ENCODE measurements around the gene DIO1.
"Not testable (repeated sequence)": the region's sequence is repeated elsewhere in the genome, so short reads cannot be mapped to it uniquely, and the experiment has no call there.

DIO1 gene

DNA sequence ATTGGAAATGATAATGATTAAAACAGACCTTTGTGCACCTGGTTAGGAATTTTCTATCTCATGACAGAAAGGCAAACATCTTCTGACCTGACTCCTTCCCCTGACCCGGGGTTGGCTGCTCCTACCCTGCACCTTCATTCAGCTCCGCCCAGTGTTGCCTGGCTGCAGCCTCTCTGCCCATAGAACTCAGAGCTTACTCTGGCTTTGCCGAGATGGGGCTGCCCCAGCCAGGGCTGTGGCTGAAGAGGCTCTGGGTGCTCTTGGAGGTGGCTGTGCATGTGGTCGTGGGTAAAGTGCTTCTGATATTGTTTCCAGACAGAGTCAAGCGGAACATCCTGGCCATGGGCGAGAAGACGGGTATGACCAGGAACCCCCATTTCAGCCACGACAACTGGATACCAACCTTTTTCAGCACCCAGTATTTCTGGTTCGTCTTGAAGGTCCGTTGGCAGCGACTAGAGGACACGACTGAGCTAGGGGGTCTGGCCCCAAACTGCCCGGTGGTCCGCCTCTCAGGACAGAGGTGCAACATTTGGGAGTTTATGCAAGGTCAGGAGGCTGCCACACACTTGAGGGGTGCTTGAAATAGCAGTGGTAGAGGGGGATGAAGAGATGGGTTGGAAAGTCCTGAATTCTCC is at the start of gene DIO1:
TSS of gene DIO1 (plus strand) at position 189 of the 638 bp plus-strand sequence. CDS start at position 213, 24 bp downstream.
- DNase-seq, result no peak

DNA sequence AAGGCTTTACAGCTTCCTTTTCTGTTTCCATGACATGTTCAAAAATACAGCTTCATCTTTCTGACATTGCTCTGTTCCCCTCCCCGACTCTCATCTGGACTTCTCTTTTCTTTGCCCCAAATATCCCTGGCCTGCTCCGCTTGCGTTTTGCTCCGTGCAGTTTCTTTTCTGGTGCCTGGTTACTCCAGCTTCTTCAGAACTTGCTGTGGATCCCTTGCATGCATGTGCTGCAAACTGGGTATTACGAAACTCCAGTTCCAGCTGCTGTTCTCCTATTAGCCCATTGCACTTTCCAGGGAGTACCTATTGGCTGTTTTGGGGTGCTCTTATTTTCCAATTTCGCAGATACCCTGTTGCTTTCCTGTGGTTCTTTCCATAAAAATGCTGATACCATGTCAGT is 46.0 kb upstream of the DIO1 start:
- no peak for DNase-seq

DNA sequence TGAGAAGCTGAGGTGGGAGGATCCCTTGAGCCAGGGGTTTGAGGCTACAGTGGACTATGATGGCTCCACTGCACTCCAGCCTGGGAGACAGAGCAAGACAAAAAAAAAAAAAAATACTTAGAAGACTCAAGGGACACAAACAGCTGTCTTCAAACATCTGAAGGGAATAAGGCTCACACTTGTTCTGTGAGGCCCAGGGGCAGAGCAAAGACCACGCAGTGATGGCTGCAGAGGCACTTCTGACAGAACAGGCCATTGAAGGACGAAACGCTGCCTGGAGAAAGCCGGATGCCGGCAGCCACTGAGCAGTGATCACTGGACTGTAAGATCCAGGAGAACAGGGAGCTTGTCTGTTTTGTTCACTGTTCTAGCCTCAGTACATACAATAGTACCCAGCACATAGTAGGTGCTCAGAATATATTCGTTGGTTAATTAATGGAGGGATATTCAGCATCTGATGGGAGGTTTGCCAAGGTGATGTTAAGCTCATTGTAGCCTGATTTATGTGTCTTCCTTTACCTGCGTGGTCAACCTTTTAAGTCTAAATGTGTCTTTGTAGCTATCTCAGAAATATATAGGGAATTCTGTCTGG is 43.8 kb upstream of the DIO1 start:
- no peak for DNase-seq

DNA sequence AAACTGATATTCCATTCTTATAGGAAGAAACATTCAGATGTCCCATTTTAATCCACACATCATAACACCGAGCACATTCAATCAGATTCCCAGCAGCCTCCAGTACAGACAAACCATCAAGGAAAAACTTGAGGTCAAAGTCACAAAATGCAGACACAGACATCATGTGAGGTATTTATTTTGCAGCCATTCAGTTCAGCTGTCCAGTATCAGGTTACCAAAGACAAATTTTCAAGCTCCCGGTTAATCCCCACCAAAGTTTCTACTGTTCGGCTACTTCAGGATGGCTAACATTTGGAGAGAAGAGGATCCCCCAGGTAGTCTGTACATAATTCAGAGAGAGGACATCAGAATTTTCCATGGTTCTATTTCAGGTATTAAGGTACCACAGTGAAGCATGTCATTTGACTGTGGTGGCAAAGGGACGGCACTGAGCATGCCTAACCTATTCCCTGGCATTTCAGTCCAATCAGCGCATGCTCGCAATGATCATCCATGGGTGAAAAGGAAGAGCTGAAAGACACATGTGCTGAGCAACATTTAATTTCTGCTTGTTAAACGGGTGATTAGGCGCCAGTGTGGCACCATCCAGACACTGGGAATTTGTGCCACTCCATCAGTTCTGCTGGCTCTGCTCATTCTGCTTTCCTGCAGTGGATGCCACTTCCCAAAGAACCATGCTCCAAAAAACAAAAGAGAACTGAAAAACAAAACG is 42.3 kb upstream of the DIO1 start:
- no peak for DNase-seq

DNA sequence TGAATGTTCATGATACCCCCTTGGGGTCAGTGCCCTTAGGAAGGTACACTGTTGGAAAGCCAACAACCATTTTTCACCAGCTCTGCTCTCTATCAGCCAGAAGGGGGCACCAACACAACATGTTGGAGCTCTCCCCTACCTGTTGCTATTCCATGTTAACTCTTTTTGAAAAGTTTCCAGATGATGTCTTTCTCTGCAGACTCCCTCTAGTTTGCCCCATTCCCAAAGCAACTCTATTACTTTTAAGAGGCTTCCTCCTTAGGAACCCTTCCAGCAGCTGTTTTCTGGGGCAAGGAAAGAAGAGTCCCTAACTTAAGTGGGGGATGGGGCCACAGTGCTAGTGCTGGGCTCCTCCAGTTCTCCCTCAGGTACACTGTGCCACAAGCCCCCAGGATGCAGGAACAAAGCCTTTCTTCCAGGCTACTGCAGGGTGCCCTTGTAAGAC is 33.0 kb upstream of the DIO1 start:
- peak; percentile 60 for DNase-seq

DNA sequence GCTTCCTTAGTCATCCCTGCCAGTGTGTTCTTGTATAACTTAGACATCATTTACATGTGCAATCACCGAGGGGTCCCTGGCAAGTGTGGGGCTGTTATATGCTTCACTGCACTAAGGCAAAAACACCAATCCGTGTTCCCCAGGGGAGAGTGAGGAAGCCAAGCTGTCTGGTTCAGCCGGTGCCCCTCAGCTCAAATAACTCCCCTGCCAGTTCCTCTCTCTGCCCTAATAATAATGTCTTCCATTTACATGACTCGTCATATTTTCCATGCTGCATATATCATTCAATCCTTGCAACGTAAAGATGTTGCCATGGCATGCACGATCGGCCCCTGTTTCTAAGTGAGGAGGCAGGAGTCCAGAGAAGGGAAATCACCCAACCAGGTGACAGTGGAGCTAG is 31.5 kb upstream of the DIO1 start:
- DNase-seq, result no peak

DNA sequence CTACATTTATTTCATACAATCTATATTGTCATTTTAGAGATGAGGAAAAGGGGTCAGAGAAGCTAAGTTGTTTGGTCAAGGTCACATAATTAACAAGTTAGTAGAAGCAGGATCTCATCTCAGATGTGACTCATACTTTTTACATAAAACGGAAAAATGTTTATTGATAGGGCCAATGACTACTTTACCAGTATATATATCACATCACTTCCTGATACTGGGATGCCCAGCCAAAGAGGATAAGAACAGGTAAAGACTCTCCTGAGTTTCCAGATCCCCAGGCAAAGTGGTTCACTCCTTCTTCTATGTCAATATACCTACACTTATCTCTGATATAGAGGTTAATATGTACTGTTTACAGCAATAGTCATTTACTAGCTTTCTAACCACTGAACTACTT is 25.4 kb upstream of the DIO1 start:
- DNase-seq, result no peak

DNA sequence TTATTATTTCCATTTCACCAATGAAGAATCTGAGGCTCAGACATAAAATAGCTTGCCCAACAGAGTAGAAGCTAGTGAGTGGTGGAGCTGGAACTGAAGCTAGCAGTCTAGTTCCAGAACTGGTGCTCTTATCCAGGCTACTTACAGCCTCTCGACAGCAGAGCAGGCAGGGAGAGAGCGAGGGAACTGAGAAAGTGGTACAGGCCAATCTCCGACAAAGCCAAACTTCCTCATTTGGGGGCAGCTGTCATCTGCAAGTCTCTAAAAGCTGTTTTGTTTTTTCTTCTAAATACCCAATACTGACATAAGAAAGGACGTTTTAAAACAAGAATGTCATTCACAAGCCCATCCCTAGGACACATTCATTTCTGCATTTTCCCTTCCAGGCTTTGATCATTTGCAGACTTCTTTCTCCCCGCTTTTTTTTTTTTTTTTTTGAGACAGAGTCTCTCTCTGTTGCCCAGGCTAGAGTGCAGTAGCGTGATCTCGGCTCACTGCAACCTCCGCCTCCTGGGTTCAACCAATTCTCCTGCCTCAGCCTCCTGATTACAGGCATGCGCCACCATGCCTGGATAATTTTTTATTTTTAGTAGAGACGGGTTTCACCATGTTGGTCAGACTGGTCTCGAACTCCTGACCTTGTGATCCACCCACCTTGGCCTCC is 24.4 kb upstream of the DIO1 start:
- DNase-seq, result no peak

DNA sequence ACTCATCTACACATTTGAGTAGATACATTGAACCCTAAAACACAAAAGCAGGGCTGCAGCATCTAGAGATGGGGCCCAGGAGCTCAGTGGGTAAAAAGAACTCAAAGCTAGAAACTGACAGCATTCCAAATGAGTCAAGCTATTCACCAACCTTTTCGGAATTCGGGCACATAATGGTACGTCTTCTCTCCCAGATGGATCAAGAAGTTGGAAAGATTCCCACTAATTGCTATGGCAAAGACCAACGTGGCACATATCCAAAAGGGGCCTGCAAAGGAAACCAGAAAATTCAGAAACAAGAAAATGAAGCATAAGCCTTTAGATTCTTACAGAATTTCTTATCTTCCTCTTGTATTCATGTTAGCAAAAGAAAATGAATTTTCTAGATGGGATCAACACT is 22.8 kb upstream of the DIO1 start:
- DNase-seq, result no peak

DNA sequence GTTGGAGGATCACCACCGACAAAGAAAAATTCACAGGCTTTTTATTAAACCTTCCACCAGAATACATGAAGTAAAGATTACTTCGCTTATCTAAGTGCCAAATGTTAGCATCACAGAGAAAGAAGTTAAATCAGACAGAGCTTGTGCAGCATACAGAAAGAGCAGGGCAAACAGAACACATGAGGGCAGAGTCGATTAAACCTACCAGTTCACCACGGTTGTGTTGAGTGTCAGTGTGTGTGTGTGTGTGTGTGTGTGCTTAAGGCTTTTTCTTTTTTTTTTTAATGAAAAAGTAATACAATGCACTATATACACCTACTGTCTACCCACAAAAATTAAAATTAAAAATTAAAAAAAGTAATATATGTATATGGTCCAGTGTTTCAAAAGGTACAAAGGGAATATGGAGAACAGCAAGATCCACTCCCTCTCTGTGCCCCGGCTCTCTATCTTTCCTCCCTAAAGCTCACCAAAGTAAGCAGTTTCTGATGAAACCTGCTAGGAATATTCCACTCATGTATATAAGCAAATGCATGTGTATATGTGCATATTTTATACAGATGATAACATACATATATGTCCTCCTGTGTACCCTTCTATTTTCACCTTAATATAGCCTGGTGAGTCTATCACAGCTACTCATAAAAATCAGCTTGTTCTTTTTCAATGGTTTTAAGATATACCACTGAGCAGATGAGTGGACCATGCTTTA is 22.1 kb upstream of the DIO1 start:
- no peak for DNase-seq

DNA sequence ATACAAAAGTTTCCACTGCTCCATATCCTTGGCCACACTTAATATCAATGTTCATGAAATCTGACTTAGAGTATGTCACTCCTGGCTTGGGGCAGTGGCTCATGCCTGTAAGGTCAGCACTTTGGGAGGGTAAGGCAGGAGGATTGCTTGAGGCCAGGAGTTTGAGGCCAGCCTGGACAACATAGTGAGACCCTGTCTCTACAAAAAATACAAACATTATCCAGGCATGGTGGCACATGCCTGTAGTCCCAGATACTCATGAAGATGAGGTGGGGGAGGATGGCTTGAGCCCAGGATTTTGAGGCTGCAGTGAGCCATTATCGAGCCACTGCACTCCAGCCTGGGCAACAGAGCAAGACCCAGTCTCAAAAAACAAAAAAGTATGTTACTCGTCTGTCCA is 18.8 kb upstream of the DIO1 start:
- DNase-seq, result not testable (repeated sequence)

DNA sequence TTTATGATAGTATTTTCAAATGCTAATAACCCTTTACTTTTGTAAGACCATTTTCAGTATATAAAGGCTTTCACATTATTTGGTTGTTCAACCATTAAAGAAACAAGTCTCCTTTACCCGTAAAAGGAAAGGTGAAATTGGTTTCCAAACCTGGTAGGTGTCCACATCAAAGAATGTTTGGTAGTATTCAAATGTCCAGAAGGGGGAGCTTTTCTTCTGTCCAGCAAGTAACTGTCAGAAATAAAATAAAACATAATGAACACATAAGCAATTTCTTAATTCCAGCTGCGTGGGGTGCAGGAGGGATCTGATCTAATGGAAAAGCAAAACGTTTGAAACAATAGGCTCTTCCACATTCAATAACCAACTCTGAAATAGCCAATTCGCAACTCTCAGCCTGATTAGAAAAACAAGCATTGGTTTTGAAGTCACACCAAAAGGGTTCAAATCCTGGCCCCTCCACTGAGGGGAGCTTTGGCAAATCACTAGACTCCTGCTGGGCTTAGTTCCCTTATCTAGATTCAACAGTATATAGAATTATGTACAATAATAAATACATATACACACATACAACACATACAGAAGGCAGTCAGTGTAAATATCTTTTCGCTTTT is 15.4 kb upstream of the DIO1 start:
- DNase-seq, result no peak

DNA sequence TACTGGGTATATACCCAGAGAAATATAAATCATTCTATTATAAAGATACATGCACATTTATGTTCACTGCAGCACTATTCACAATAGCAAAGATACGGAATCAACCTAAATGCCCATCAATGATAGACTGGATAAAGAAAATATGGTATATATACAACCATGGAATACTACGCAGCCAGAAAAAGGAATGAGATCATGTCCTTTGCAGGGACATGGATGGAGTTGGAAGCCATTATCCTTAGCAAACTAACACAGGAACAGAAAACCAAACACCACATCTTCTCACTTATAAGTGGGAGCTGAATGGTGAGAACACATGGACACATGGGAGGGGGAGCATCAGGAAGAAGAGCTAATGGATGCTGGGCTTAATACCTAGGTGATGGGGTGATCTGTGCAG is 12.1 kb upstream of the DIO1 start:
- not testable (repeated sequence) for DNase-seq

DNA sequence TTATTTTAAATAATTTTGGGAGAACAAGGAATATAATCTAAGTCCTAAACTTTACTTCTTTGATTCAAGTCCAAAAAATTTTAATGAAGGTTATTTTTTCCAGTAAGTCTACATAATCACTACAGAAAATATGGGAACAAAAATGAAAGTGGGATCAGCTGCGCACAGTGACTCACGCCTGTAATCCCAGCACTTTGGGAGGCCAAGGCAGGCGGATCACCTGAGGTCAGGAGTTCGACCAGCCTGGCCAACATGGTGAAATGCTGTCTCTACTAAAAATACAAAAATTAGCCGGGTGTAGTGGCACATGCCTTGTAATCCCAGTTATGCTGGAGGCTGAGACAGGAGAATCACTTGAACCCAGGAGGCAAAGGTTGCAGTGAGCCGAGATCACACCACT is 10.4 kb upstream of the DIO1 start:
- DNase-seq, result not testable (repeated sequence)

DNA sequence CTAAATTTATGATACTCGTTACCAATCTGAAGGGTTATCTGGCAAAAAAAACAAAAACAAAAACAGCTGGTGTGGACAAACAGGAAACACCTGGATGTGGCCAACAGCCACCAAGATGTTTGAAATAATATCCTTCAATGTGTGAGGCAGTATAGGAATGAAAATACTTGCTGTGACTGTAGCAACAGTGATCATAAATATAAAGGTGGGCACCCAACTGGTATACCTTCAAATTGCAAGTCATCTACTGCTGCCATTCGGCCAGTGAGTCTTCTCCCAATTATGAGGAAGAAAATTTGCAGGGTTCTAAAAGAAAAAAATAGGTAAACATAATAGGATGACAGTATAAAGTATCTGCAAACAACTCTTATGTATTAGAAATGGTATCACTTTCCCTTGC is 5.3 kb upstream of the DIO1 start:
- DNase-seq, result no peak

DNA sequence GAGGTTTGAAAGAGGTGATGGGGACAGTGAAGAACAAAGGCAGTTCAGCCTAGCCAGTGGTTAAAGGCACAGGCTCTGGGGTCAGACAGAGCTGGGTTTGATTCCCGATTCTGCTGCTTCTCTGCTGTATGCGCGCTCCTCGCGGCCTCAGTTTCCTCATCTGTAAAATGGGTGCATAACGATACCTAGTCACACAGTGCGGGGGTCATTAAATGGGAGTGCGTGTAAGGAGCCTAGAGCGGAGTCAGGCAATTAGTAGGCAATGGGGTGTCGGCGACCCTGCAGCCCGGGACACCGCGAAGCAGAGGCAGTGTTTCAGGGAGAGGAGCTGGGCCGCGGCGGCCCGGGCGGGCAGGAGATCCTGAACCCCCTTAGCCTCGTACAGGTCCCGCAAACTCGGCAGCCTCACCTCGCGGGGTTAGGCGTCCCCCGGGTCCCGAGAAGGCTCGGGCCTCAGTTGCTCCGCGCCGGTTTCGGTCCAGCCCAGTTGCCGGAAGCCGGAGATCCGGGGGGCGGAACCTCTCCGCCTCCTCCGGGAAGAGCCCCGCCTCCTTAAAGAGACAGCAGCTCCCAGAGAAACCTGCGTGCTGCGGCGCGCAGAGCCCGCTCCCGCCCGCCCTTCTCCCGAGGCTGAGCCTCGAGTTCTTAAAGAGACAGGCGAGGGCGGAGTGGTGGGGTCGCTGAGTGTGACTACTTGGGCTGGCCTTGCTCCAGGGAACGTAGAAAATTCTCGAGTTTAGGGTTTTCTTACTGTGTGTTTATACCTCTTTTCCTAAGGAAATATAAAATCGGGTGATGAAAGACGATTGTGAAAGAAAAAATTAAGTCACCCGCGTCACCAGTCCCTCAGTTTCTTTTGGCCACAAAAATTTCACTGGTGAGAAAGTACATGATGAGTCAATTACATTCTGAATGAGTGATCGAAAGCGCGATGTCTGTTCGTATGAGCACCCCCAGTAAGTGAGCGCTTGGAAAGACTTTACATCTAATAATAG is 4.4 kb upstream of the DIO1 start, which contains the start of gene YIPF1:
TSS of gene YIPF1 (minus strand) at position 494 of the 995 bp plus-strand sequence. CDS start 860 bp downstream, outside the sequence.
- DNase-seq, result peak; percentile 94

DNA sequence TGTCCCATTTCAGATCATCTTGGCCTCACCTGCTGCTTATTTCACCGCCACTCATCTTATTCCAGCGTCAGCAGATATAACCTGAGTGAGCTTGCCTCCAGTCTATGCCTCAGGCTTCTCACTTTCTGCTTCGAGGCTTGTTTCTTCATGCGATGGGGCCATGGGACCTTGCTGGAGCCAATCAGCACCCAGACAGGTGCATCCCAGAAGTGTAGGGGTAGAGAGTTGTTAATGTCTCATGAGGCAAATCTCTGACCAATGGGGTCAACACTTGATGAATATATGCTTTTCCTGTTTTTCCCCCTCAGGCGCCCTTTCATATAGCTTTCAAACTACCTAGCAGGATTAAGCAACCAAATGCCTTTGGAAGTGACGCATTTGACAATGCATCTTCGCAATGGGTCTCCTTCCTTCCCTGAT is 3.5 kb upstream of the DIO1 start:
- DNase-seq, result no peak

DNA sequence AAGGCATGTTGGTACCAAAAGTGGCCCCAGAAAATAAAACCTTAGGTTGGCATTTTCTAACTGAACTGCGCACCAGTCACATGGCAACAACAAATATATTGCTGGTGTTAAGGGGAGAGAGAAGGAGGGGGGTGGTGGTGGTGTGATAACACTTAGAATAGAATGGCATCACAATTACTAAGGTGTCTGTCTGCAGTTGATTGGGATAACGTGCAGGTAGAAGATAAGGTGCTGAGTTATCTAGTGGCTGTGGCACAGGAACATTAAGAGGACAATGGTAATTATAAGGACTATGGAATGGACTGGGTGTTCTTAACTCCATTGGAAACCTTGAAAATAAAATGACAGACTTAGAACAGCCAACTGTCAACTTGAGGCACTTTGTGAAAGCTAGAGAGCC is 3.0 kb upstream of the DIO1 start:
- no peak for DNase-seq

DNA sequence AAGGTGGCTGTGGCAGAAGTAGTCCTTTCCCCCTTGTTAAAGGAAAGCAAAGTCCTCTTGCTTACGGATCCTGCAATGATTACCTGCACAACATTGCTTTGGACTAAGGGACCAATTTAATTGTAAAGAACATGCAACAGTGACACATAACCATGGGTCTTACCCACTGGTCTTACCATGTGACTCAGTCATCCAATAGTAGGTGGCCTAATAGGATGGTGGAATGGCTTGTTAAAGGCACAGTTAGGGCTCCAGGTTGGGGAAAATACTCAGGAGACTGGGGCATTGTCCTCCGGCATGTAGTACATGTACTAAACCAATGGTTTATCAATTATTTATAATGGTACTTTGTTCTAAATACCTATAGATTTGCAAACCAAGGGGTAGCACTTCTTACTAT is 2.3 kb upstream of the DIO1 start:
- DNase-seq, result no peak

DNA sequence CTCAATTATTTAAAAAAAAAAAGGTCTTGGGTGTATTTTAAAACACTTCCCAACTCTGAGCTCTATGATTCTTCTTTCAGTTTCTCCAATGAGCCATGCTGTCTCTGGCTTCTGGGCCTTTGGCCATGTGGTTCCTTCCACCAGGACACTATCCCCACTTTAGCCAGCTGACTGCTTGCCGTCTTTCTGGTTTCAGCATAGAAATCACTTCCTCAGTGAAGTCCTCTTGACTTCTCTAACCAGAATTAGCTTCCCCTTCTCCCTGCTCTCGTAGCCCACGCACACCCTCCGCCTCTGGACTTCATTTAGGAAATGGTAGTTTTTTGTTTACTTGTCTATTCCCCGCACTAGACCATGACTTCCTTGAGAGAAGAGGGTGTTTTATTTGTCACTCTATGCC is 1.1 kb upstream of the DIO1 start:
- DNase-seq, result no peak

DNA sequence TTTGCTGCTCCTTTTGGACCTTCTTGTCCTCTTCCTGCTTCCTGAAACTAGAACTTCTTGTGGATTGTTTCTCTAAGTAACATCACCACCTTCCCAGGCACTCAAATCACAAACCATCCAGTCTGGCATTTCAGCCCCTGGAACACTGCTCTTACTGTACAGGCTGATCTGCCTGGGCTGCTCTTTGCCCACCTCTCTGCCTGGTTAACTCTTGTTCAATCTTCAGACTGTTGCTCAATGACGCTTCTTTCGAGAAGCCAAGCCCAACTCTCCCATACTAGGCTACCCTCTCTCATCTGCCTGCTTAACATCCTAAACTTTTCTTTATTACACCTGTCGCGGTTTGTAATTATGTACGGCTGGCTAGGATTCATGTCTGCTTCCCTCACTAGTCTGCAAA is 657 bp downstream of the DIO1 start:
- DNase-seq, result no peak

Measured in islet precursor cell (in vitro differentiated cells).